Endometrial microvascular endothelial cells (primary cell): Measurements from ENCODE around the gene TMTC2. TPM values are rescaled to one million over a fixed set of nuclear protein-coding genes. Genes with fewer than 3 reads are reported as not detected.

Experiments
- in situ Hi-C: cut with HindIII; loops from 2 replicates; pipeline ENCODE4 v1.10.0; 2017; ENCODE audit warnings: low sequenced_read_pairs, low pct_unique_long_range_greater_than_20kb; ENCODE audit errors: inconsistent ontology term
- total RNA-seq: library from RNA; depleted of rRNA; stranded (reverse); fragments of >200 nt; gene quantifications from one replicate; pipeline ENCODE4 v1.2.3, GENCODE V29; 2015; ENCODE audit errors: inconsistent ontology term

The TMTC2 gene
- total RNA-seq, 1 donor from 2014 or later: 6.8 TPM

DNA sequence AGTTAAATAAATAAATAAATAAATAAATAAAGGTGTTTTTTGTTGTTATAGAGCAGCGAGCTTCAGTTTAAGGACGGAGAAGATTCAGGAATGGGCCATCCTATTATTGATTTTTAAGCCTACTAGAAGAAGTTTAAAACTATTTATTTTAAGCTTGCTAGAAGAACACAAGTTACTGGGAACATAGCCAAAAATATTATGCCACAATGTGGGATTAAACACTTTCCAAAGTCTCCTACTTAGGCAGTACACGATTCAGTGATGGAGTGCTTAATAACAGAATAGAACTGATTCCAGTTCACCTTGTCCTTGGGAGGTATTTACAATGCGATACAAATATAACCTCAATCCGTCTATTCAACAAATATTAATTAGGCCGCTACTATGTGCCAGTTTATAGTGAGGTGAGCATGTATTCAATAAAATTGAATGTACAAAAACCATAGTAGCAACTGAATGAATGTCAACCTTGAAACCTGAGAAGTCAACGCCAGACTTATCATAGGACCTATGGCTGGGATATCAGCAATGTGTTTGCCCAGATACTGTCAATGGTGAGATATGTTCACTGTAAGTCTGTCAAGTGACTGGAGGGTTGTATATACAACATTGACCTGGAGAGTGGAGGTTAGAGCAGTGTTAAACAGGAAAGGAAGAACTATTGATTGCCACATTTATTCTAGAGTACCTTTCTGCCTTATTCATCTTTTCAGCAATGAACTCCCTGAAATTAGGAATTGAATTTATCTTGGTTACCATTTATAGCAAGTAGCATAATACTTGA is 486.4 kb downstream of the TMTC2 start:
- in situ Hi-C loops: no loop called here

DNA sequence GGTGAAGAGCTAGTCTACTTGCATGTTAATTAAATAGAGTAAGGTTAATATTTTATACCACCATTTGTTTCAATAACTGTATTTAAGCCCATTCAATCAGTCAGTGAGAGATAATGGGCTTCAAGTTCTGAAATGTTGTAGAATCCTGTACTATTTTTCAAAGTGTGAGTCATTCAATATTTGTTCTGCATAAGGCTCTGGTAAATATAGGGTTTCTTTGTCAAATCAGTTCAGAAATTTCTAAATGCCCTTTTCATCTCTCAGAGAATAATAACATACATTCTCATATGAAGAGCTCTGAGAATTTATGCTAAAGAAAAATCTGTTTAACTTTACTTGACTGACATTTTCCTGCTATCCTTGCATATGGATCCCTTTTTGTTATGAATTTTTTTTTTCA is 493.3 kb downstream of the TMTC2 start:
- in situ Hi-C loops: no loop called here

DNA sequence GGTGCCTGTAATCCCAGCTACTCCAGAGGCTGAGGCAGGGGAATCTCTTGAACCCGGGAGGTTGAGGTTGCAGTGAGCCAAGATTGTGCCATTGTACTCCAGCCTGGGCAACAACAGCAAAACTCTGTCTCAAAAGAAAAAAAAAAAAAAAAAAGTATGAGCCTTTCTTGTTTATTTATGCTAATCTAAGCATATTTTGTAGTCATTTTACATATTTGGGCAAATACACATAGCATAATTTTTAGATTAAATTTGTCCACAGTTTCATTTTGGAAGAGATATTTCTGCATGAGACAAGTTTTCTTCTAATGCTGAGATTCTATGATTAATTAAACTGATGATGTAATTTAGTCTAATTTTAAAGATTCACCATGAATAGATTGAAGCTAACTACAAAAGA is 494.4 kb downstream of the TMTC2 start:
- in situ Hi-C loops: no loop called here

DNA sequence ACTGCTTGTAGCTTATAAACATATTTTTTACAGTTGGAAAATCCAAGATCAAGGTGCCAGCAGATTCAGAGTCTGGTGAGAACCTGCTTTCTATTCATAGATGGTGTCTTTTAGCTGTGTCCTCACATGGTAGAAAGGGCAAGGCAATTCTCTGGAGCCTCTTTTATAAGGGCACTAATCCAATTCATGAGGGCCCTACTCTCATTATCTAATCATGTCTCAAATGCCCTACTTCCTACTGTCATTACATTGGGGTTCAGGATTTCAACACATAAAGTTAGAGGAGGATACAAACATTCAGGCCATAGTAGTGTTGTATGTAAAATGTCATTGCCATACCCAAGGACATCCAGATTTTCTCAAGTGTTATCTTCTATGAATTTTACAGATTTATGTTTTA is 496.4 kb downstream of the TMTC2 start:
- in situ Hi-C loops: no loop called here
